Measurements from ENCODE around the gene COX17.

COX17 gene

GRCh38 chr3:119642746-119643473 is 34.3 kb downstream of the COX17 start:
- DNase-seq, result peak; percentile 8

GRCh38 chr3:119641416-119641815 is 35.8 kb downstream of the COX17 start:
- no peak for DNase-seq

GRCh38 chr3:119639494-119640350 is 37.5 kb downstream of the COX17 start:
- no peak for DNase-seq

- DNase-seq, result no peak
Measured at GRCh38 chr3:119637679-119638477, 39.3 kb downstream of the COX17 start.

GRCh38 chr3:119636891-119637611 is 40.2 kb downstream of the COX17 start:
- no peak for DNase-seq

GRCh38 chr3:119636249-119636648 is 41.0 kb downstream of the COX17 start:
- no peak for DNase-seq

- no peak for DNase-seq
Measured at GRCh38 chr3:119635719-119636118, 41.5 kb downstream of the COX17 start.

GRCh38 chr3:119632829-119633228 is 44.4 kb downstream of the COX17 start:
- no peak for DNase-seq

GRCh38 chr3:119632216-119632615 is 45.0 kb downstream of the COX17 start:
- no peak for DNase-seq

- no peak for DNase-seq
Measured at GRCh38 chr3:119631516-119631915, 45.7 kb downstream of the COX17 start.

GRCh38 chr3:119630880-119631329 is 46.3 kb downstream of the COX17 start:
- no peak for DNase-seq

GRCh38 chr3:119630128-119630879 is 46.9 kb downstream of the COX17 start:
- DNase-seq, result no peak

- no peak for DNase-seq
Measured at GRCh38 chr3:119628816-119629445, 48.3 kb downstream of the COX17 start.

GRCh38 chr3:119628390-119628789 is 48.8 kb downstream of the COX17 start:
- DNase-seq, result no peak

GRCh38 chr3:119627461-119627860 is 49.7 kb downstream of the COX17 start:
- no peak for DNase-seq

- DNase-seq, result no peak
Measured at GRCh38 chr3:119626196-119626595, 51.0 kb downstream of the COX17 start.

GRCh38 chr3:119625451-119626153 is 51.6 kb downstream of the COX17 start:
- DNase-seq, result no peak

- no peak for DNase-seq
Measured at GRCh38 chr3:119624002-119624720, 53.0 kb downstream of the COX17 start.

GRCh38 chr3:119620899-119621298 is 56.3 kb downstream of the COX17 start:
- peak; percentile 15 for DNase-seq

All from NCI-H2171 treated with DMSO at 0.1 percent for 48 hours (cell line).